PFSK-1 (cell line): ENCODE measurements around the gene PCCA.

ENCODE experiments used
- FOXP2 ChIP-seq: optimal IDR thresholded peaks from 2 replicates; pipeline ENCODE3; 2011; ENCODE audit warnings: borderline replicate concordance, control low read depth, inconsistent platforms; ENCODE audit not compliant: insufficient read depth; ENCODE audit errors: extremely low read length, extremely low read depth
- POLR2AphosphoS5 ChIP-seq: IDR thresholded peaks from 2 replicates; pipeline ENCODE4 v1.6.1; 2012; ENCODE audit warnings: low read depth, mild to moderate bottlenecking, control low read depth, low read length, moderate library complexity
- SIN3A ChIP-seq: IDR thresholded peaks from 2 replicates; pipeline ENCODE4 v1.6.1; 2012; ENCODE audit warnings: mild to moderate bottlenecking, low read length, moderate library complexity, borderline replicate concordance; ENCODE audit not compliant: insufficient read depth
- TAF1 ChIP-seq: IDR thresholded peaks from 2 replicates; pipeline ENCODE4 v1.6.1; 2012; ENCODE audit warnings: low read length, control low read depth, borderline replicate concordance; ENCODE audit not compliant: insufficient read depth
- TF ChIP-seq, protein P1 (sequence below), 2 experiments: IDR thresholded peaks; 2 replicates each; pipeline versions ENCODE4 v1.6.1 to v1.8.0; 2011 to 2012; ENCODE audit warnings: low read depth in 2 of 2, low read length in 2 of 2, control low read depth in 1 of 2, inconsistent platforms in 1 of 2, mild to moderate bottlenecking in 1 of 2, moderate library complexity in 1 of 2; ENCODE audit not compliant: insufficient read depth in 1 of 2

PCCA gene

DNA sequence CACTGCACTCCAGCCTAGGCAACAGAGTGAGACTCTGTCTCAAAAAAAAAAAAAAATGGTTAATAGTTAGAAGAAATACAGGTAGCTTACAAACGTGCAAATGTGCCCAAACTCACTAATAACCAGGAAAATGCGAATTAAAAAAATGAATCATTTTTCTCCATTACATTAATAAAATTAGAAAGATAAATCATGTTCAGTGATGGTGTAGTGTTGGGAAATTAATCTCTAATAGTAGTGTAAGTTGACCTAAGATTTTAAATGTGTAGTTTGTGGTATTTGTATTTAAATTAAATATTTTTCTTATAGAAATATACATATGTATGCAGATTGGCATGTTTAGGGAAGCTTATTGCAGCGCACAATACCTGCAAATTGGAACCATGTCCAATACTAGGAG lies 57.6 kb downstream of the PCCA start:
- TF ChIP-seq FOXP2 (no peak), POLR2AphosphoS5 (no peak), SIN3A (no peak), TAF1 (no peak)
- TF ChIP-seq, protein P1, sequence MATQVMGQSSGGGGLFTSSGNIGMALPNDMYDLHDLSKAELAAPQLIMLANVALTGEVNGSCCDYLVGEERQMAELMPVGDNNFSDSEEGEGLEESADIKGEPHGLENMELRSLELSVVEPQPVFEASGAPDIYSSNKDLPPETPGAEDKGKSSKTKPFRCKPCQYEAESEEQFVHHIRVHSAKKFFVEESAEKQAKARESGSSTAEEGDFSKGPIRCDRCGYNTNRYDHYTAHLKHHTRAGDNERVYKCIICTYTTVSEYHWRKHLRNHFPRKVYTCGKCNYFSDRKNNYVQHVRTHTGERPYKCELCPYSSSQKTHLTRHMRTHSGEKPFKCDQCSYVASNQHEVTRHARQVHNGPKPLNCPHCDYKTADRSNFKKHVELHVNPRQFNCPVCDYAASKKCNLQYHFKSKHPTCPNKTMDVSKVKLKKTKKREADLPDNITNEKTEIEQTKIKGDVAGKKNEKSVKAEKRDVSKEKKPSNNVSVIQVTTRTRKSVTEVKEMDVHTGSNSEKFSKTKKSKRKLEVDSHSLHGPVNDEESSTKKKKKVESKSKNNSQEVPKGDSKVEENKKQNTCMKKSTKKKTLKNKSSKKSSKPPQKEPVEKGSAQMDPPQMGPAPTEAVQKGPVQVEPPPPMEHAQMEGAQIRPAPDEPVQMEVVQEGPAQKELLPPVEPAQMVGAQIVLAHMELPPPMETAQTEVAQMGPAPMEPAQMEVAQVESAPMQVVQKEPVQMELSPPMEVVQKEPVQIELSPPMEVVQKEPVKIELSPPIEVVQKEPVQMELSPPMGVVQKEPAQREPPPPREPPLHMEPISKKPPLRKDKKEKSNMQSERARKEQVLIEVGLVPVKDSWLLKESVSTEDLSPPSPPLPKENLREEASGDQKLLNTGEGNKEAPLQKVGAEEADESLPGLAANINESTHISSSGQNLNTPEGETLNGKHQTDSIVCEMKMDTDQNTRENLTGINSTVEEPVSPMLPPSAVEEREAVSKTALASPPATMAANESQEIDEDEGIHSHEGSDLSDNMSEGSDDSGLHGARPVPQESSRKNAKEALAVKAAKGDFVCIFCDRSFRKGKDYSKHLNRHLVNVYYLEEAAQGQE (IDR thresholded peaks at IDR 0.05; ENCODE audit: insufficient read depth in 1 of 2, low read depth in 2 of 2, low read length in 2 of 2) = no peak

DNA sequence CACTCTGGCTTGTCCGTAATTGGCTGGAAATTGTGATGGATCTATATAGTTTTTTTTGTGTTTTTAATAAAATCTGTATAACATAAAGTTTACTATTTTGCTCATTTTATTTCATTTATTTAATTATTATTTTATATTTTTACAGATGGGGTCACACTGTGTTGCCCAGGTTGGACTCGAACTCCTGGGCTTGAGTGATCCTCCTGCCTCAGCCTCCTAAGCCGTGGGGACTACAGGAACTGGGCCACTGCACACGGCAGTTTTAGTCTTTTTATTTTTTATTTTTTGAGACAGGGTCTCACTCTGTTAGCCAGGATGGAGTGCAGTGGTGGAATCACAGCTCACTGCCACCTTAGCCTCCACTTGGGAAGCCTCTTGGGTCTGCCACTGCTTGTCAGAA lies 58.9 kb downstream of the PCCA start:
- TF ChIP-seq TAF1 (no peak), FOXP2 (no peak), POLR2AphosphoS5 (no peak), SIN3A (no peak)
- TF ChIP-seq, protein P1 (IDR thresholded peaks at IDR 0.05; ENCODE audit: insufficient read depth in 1 of 2, low read depth in 2 of 2, low read length in 2 of 2) = no peak

DNA sequence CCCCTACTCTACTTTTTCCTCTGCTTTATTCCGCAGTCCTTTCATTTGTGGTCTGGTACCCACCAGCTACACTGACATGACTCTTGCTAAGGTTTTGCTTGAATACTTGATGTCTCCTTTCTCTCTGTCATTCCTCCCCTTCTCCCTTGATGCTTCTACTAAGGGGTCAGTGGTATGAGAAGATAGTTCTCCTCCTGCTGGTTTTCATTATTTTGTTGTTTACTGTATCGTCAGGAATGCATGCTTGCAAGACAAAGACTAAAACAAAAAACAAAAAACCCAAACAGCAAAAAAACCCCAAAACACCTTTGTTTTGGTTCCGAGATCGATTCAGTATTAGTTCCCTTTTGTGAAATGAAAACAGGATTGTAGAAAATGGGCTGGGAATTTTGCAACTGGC lies 59.5 kb downstream of the PCCA start:
- TF ChIP-seq POLR2AphosphoS5 (no peak), TAF1 (no peak), FOXP2 (no peak), SIN3A (no peak)
- TF ChIP-seq, protein P1 (IDR thresholded peaks at IDR 0.05; ENCODE audit: insufficient read depth in 1 of 2, low read depth in 2 of 2, low read length in 2 of 2) = no peak

DNA sequence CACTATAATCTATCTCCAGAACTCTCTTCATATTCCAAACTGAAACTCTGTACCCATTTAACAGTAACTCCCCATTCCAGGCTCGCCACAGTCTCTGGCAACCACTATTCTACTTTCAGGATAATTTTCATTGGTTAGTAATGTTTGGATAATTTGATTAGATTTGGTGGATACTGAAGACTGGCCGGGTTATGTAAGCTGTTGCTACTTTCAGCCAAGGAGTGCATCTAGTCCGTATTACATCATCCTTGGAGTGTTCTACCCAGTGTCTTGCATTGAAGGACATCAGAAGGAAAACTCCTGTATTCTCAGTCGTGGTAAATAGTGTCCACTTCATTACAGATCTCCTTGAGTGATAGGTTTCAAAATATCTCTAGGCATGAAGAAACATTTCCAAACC lies 60.5 kb downstream of the PCCA start:
- no peak for TF ChIP-seq POLR2AphosphoS5
- no peak for TF ChIP-seq TAF1
- no peak for TF ChIP-seq SIN3A
- no peak for TF ChIP-seq FOXP2
- TF ChIP-seq, protein P1 (IDR thresholded peaks at IDR 0.05; ENCODE audit: insufficient read depth in 1 of 2, low read depth in 2 of 2, low read length in 2 of 2) = no peak

DNA sequence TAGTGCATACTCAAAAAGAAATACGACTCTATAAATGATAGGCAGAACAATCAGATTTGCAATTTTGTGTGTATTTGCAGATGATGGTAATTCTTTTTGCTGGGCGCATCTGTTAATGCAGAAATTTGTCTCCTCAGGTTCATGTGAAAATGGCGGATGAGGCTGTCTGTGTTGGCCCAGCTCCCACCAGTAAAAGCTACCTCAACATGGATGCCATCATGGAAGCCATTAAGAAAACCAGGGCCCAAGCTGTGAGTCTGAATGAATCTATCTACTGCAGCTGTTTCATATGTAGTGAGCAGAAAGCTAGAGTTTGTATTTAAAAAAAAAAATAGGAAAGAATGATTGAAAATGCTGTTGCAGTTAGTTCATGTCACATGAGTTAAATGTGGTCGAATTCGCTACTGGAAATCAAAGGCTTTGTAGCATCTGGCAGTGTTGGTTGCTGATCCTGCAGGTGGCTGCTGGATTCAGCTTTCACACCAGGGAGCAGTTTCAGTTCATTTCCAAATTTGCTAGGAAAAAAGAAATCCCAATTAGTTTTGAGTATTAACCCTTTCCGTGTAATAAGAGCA lies 66.0 kb downstream of the PCCA start:
- TF ChIP-seq, protein P1 (IDR thresholded peaks at IDR 0.05; ENCODE audit: insufficient read depth in 1 of 2, low read depth in 2 of 2, low read length in 2 of 2) = no peak
- TF ChIP-seq POLR2AphosphoS5 = no peak
- no peak for TF ChIP-seq SIN3A
- TF ChIP-seq FOXP2 = no peak
- TF ChIP-seq TAF1 = no peak
